GM23338 (cell line): ENCODE results near the gene MYO1E. TPM values are rescaled to one million over a fixed set of nuclear protein-coding genes. Genes with fewer than 3 reads are reported as not detected.

Experiments
- ATAC-seq: fragments of 200-7000 bp; cut with Tn5 transposase; 3 replicates; pipeline ENCODE4 v1.9.1; 2020
- DNase-seq: peaks from one replicate; pipeline ENCODE4 v3.0.0-alpha.2; 2015; ENCODE audit warnings: low spot score
- H2AFZ ChIP-seq: fragments of 200-600 bp; sonication (generic); 2 replicates; pipeline ENCODE4 v1.8.0; 2016; ENCODE audit warnings: antibody characterized with exemption, mild to moderate bottlenecking, moderate library complexity
- H3F3A ChIP-seq: fragments of 200-600 bp; sonication (generic); replicated peaks from 2 replicates; pipeline ENCODE4 v1.8.0; 2017; ENCODE audit warnings: antibody characterized with exemption, mixed run types, low read depth
- H3K27ac ChIP-seq: fragments of 200-600 bp; sonication (generic); 2 replicates; pipeline ENCODE4 v1.6.1; 2016; ENCODE audit warnings: low read depth
- H3K27me3 ChIP-seq: fragments of 200-600 bp; sonication (generic); 2 replicates; pipeline ENCODE4 v1.8.0; 2016; ENCODE audit warnings: mild to moderate bottlenecking, mixed run types, moderate library complexity; ENCODE audit not compliant: insufficient read depth
- H3K36me3 ChIP-seq: fragments of 200-600 bp; sonication (generic); 2 replicates; pipeline ENCODE4 v1.8.0; 2016; ENCODE audit warnings: mild to moderate bottlenecking; ENCODE audit not compliant: insufficient read depth
- H3K4me1 ChIP-seq: fragments of 200-600 bp; sonication (generic); 2 replicates; pipeline ENCODE4 v1.8.0; 2016; ENCODE audit warnings: mild to moderate bottlenecking, moderate library complexity; ENCODE audit not compliant: insufficient read depth
- H3K4me2 ChIP-seq: fragments of 200-600 bp; sonication (generic); 2 replicates; pipeline ENCODE4 v1.7.1; 2017; ENCODE audit warnings: mixed run types
- H3K4me3 ChIP-seq: fragments of 200-600 bp; sonication (generic); 2 replicates; pipeline ENCODE4 v1.6.1; 2016; ENCODE audit warnings: mixed run types
- H3K79me2 ChIP-seq: fragments of 200-600 bp; sonication (generic); replicated peaks from 2 replicates; pipeline ENCODE4 v1.8.0; 2017; ENCODE audit warnings: mild to moderate bottlenecking; ENCODE audit not compliant: insufficient read depth
- H3K9me2 ChIP-seq: fragments of 200-600 bp; sonication (generic); 2 replicates; pipeline ENCODE4 v1.8.0; 2017; ENCODE audit not compliant: insufficient read depth
- H4K20me1 ChIP-seq: fragments of 200-600 bp; sonication (generic); replicated peaks from 2 replicates; pipeline ENCODE4 v1.8.0; 2017; ENCODE audit warnings: mild to moderate bottlenecking; ENCODE audit not compliant: insufficient read depth
- H3K27ac Mint-ChIP-seq: 2 replicates; pipeline ENCODE4 v1.8.0; 2020; ENCODE audit warnings: inconsistent platforms, mild to moderate bottlenecking, moderate library complexity, mixed read lengths
- H3K27me3 Mint-ChIP-seq: 3 replicates; pipeline ENCODE4 v1.8.0; 2022; ENCODE audit warnings: low read depth, mild to moderate bottlenecking, moderate library complexity, mixed read lengths, inconsistent platforms; ENCODE audit not compliant: insufficient read depth, poor library complexity
- H3K36me3 Mint-ChIP-seq: 3 replicates; pipeline ENCODE4 v1.8.0; 2021; ENCODE audit warnings: low read depth, mild to moderate bottlenecking, inconsistent platforms, moderate library complexity, mixed read lengths
- H3K4me1 Mint-ChIP-seq: 3 replicates; pipeline ENCODE4 v1.8.0; 2020; ENCODE audit warnings: mild to moderate bottlenecking, inconsistent platforms, mixed read lengths
- H3K4me3 Mint-ChIP-seq: 3 replicates; pipeline ENCODE4 v1.8.0; 2021; ENCODE audit warnings: moderate library complexity, mild to moderate bottlenecking, inconsistent platforms, mixed read lengths
- H3K9me3 Mint-ChIP-seq: 3 replicates; pipeline ENCODE4 v1.8.0; 2020; ENCODE audit warnings: moderate library complexity, mild to moderate bottlenecking, inconsistent platforms, mixed read lengths
- CREB1 ChIP-seq: fragments of 250-450 bp; sonication (Bioruptor Pico); IDR thresholded peaks from 2 replicates; pipeline ENCODE4 v1.5.0; 2020; ENCODE audit warnings: low read depth, mild to moderate bottlenecking, moderate library complexity
- EZH2 ChIP-seq: fragments of 200-600 bp; sonication (generic); IDR thresholded peaks from one replicate; pipeline ENCODE4 v1.8.0; 2017; ENCODE audit warnings: antibody characterized with exemption, mild to moderate bottlenecking, low read depth; ENCODE audit not compliant: unreplicated experiment
- NANOG ChIP-seq: IDR thresholded peaks from 2 replicates; pipeline ENCODE4 v1.6.1; 2016; ENCODE audit warnings: antibody characterized with exemption, borderline replicate concordance
- POLR2AphosphoS5 ChIP-seq: IDR thresholded peaks from 2 replicates; pipeline ENCODE4 v1.6.1; 2016; ENCODE audit warnings: antibody characterized with exemption, low read depth
- ZNF114 ChIP-seq: fragments of 250-450 bp; sonication (Bioruptor Pico); IDR thresholded peaks from 2 replicates; pipeline ENCODE4 v1.5.0; 2020; ENCODE audit warnings: mild to moderate bottlenecking, moderate library complexity
- ZNF331 ChIP-seq: fragments of 250-450 bp; sonication (Bioruptor Pico); IDR thresholded peaks from 2 replicates; pipeline ENCODE4 v1.5.0; 2020; ENCODE audit warnings: low read depth, mild to moderate bottlenecking, moderate library complexity
- polyA plus RNA-seq: library from polyadenylated mRNA; unstranded; fragments of >200 nt; fragmentation: Nextera tagmentation; extraction: Ambion mirVana; gene quantifications from 2 replicates; pipeline ENCODE4 v1.2.1, GENCODE V29; 2016
- total RNA-seq: library from RNA; depleted of rRNA; stranded (reverse); fragments of >200 nt; shearing (Covaris generic); gene quantifications from 2 replicates; pipeline ENCODE4 v1.2.3, GENCODE V29; 2014
- TF ChIP-seq, protein P1 (sequence below): fragments of 250-450 bp; sonication (Bioruptor Pico); IDR thresholded peaks from 2 replicates; pipeline ENCODE4 v1.5.0; 2020; ENCODE audit warnings: mild to moderate bottlenecking, moderate library complexity
- TF ChIP-seq, protein P2 (sequence below), 2 experiments: fragments of 200-600 bp in 1 of 2; sonication (generic) in 1 of 2; conservative IDR thresholded peaks; 2 replicates each; pipeline versions ENCODE4 v1.5.1 to v1.6.1; 2016 to 2017; ENCODE audit warnings: antibody characterized with exemption in 2 of 2, low read depth in 2 of 2, mild to moderate bottlenecking in 2 of 2, moderate library complexity in 1 of 2

MYO1E gene
- total and polyA plus RNA-seq, 2 experiments from 2014 or later = 68.3 to 131 TPM

- Histone ChIP-seq H4K20me1 (0 out of 2 replicates have a peak, but pooled peaks cover 11% of the 10 kb centered on the region), H2AFZ (no peak overlapping the region), H3K36me3 (0 out of 2 replicates have a peak, but pooled peaks cover 5% of the 10 kb centered on the region), H3K79me2 (no peaks in the 10 kb centered on the region), H3K27ac (no peak overlapping the region), H3K9me2 (no peaks in the 10 kb centered on the region), H3K4me3 (no peak overlapping the region), H3K4me1 (no peaks in the 10 kb centered on the region), H3K27me3 (no peaks in the 10 kb centered on the region), H3K4me2 (no peak overlapping the region), H3F3A (no peaks in the 10 kb centered on the region)
- Mint-ChIP-seq H3K4me1 (no peaks in the 10 kb centered on the region), H3K36me3 (peaks cover 8% of the 10 kb centered on the region), H3K4me3 (no peak overlapping the region), H3K27ac (no peak overlapping the region), H3K9me3 (no peaks in the 10 kb centered on the region), H3K27me3 (no peaks in the 10 kb centered on the region)
- ATAC-seq = no peak
- DNase-seq = no peak
- no peak for TF ChIP-seq CREB1 (CRISPR knock-in tag)
- TF ChIP-seq, protein P1, sequence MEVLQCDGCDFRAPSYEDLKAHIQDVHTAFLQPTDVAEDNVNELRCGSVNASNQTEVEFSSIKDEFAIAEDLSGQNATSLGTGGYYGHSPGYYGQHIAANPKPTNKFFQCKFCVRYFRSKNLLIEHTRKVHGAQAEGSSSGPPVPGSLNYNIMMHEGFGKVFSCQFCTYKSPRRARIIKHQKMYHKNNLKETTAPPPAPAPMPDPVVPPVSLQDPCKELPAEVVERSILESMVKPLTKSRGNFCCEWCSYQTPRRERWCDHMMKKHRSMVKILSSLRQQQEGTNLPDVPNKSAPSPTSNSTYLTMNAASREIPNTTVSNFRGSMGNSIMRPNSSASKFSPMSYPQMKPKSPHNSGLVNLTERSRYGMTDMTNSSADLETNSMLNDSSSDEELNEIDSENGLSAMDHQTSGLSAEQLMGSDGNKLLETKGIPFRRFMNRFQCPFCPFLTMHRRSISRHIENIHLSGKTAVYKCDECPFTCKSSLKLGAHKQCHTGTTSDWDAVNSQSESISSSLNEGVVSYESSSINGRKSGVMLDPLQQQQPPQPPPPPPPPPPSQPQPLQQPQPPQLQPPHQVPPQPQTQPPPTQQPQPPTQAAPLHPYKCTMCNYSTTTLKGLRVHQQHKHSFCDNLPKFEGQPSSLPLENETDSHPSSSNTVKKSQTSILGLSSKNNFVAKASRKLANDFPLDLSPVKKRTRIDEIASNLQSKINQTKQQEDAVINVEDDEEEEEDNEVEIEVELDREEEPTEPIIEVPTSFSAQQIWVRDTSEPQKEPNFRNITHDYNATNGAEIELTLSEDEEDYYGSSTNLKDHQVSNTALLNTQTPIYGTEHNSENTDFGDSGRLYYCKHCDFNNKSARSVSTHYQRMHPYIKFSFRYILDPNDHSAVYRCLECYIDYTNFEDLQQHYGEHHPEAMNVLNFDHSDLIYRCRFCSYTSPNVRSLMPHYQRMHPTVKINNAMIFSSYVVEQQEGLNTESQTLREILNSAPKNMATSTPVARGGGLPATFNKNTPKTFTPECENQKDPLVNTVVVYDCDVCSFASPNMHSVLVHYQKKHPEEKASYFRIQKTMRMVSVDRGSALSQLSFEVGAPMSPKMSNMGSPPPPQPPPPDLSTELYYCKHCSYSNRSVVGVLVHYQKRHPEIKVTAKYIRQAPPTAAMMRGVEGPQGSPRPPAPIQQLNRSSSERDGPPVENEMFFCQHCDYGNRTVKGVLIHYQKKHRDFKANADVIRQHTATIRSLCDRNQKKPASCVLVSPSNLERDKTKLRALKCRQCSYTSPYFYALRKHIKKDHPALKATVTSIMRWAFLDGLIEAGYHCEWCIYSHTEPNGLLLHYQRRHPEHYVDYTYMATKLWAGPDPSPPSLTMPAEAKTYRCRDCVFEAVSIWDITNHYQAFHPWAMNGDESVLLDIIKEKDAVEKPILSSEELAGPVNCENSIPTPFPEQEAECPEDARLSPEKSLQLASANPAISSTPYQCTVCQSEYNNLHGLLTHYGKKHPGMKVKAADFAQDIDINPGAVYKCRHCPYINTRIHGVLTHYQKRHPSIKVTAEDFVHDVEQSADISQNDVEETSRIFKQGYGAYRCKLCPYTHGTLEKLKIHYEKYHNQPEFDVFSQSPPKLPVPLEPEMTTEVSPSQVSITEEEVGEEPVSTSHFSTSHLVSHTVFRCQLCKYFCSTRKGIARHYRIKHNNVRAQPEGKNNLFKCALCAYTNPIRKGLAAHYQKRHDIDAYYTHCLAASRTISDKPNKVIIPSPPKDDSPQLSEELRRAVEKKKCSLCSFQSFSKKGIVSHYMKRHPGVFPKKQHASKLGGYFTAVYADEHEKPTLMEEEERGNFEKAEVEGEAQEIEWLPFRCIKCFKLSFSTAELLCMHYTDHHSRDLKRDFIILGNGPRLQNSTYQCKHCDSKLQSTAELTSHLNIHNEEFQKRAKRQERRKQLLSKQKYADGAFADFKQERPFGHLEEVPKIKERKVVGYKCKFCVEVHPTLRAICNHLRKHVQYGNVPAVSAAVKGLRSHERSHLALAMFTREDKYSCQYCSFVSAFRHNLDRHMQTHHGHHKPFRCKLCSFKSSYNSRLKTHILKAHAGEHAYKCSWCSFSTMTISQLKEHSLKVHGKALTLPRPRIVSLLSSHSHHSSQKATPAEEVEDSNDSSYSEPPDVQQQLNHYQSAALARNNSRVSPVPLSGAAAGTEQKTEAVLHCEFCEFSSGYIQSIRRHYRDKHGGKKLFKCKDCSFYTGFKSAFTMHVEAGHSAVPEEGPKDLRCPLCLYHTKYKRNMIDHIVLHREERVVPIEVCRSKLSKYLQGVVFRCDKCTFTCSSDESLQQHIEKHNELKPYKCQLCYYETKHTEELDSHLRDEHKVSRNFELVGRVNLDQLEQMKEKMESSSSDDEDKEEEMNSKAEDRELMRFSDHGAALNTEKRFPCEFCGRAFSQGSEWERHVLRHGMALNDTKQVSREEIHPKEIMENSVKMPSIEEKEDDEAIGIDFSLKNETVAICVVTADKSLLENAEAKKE = no peak
- TF ChIP-seq EZH2 = no peak
- TF ChIP-seq NANOG = no peak
- TF ChIP-seq ZNF331 (CRISPR knock-in tag) = no peak
- TF ChIP-seq ZNF114 (CRISPR knock-in tag) = no peak
- TF ChIP-seq POLR2AphosphoS5 = no peak
- TF ChIP-seq, protein P2, sequence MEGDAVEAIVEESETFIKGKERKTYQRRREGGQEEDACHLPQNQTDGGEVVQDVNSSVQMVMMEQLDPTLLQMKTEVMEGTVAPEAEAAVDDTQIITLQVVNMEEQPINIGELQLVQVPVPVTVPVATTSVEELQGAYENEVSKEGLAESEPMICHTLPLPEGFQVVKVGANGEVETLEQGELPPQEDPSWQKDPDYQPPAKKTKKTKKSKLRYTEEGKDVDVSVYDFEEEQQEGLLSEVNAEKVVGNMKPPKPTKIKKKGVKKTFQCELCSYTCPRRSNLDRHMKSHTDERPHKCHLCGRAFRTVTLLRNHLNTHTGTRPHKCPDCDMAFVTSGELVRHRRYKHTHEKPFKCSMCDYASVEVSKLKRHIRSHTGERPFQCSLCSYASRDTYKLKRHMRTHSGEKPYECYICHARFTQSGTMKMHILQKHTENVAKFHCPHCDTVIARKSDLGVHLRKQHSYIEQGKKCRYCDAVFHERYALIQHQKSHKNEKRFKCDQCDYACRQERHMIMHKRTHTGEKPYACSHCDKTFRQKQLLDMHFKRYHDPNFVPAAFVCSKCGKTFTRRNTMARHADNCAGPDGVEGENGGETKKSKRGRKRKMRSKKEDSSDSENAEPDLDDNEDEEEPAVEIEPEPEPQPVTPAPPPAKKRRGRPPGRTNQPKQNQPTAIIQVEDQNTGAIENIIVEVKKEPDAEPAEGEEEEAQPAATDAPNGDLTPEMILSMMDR (conservative IDR thresholded peaks at IDR 0.05; ENCODE audit: low read depth in 2 of 2) = no peak
Observed at GRCh38 chr15:59216911-59217310, 155.8 kb downstream of the MYO1E start.
